ENCODE data around the gene SEC23A.

DNA sequence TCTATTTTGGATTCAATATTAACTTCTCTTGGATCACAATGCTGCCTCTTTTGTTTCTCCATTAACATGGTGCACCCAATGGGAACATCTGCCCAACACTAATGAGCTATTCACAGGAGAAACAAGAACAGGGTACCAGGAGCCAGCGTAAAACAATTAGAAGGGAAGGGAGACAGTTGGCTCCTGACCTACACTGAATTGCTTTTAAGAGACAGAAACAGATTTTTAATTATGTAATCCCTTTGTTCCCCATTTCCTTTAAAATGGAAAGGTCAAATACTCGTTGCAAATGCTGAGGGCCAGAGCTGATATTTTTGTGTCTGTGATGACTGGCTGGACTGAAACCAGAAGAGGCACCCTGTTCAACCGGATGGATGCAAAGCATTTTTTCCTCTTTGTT lies 108.3 kb downstream of the SEC23A start:
- TF ChIP-seq, protein P1, sequence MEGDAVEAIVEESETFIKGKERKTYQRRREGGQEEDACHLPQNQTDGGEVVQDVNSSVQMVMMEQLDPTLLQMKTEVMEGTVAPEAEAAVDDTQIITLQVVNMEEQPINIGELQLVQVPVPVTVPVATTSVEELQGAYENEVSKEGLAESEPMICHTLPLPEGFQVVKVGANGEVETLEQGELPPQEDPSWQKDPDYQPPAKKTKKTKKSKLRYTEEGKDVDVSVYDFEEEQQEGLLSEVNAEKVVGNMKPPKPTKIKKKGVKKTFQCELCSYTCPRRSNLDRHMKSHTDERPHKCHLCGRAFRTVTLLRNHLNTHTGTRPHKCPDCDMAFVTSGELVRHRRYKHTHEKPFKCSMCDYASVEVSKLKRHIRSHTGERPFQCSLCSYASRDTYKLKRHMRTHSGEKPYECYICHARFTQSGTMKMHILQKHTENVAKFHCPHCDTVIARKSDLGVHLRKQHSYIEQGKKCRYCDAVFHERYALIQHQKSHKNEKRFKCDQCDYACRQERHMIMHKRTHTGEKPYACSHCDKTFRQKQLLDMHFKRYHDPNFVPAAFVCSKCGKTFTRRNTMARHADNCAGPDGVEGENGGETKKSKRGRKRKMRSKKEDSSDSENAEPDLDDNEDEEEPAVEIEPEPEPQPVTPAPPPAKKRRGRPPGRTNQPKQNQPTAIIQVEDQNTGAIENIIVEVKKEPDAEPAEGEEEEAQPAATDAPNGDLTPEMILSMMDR (IDR thresholded peaks at IDR 0.05): no peak
- no peak for TF ChIP-seq EZH2 (IDR thresholded peaks at IDR 0.05)
